Memory B cell (primary cell): Measurements from ENCODE around the gene CCDC92.

Source experiments
- ATAC-seq: fragments of 150-1000 bp; cut with Tn5 transposase; 2 replicates; pipeline ENCODE4 v1.10.0; 2021; ENCODE audit warnings: low read depth, mild to moderate bottlenecking, moderate library complexity
- DNase-seq, 2 donors: peaks; one replicate each; pipeline ENCODE4 v3.0.0; 2022; ENCODE audit warnings: low spot score in 2 of 2
- H3K27ac Mint-ChIP-seq: one replicate; pipeline ENCODE4 v1.8.0; 2022; ENCODE audit warnings: mild to moderate bottlenecking, moderate library complexity, mixed read lengths
- H3K27me3 Mint-ChIP-seq: one replicate; pipeline ENCODE4 v1.8.0; 2022; ENCODE audit warnings: mixed read lengths
- H3K36me3 Mint-ChIP-seq: one replicate; pipeline ENCODE4 v1.8.0; 2022; ENCODE audit warnings: mild to moderate bottlenecking, mixed read lengths
- H3K4me1 Mint-ChIP-seq: one replicate; pipeline ENCODE4 v1.8.0; 2022; ENCODE audit warnings: mixed read lengths
- H3K4me3 Mint-ChIP-seq: one replicate; pipeline ENCODE4 v1.8.0; 2022; ENCODE audit warnings: mild to moderate bottlenecking, moderate library complexity, mixed read lengths
- H3K9me3 Mint-ChIP-seq: one replicate; pipeline ENCODE4 v1.8.0; 2022; ENCODE audit warnings: mixed read lengths

CCDC92 gene

GRCh38 chr12:124007826-124008570, 35.4 kb upstream of the CCDC92 start:
- H3K27me3 Mint-ChIP-seq: no peaks in the 10 kb centered on the region
- H3K4me3 Mint-ChIP-seq: no peak overlapping the region
- peak overlapping the region; percentile 53 for H3K27ac Mint-ChIP-seq
- peaks cover 21% of the 10 kb centered on the region for H3K4me1 Mint-ChIP-seq
- peaks cover 23% of the 10 kb centered on the region for H3K36me3 Mint-ChIP-seq
- no peak for ATAC-seq
- no peak for DNase-seq
- H3K9me3 Mint-ChIP-seq: no peaks in the 10 kb centered on the region

GRCh38 chr12:124006846-124007713, 34.4 kb upstream of the CCDC92 start:
- DNase-seq: no peak
- Mint-ChIP-seq H3K4me3 (peak overlapping the region; percentile 40), H3K36me3 (peaks cover 17% of the 10 kb centered on the region), H3K9me3 (no peaks in the 10 kb centered on the region), H3K4me1 (peaks cover 21% of the 10 kb centered on the region), H3K27me3 (no peaks in the 10 kb centered on the region), H3K27ac (peak overlapping the region; percentile 74)
- no peak for ATAC-seq

- DNase-seq (peak in 1 of 2 donors; percentile 21), ATAC-seq (peak; percentile 94)
- Mint-ChIP-seq H3K9me3 (no peaks in the 10 kb centered on the region), H3K36me3 (peaks cover 10% of the 10 kb centered on the region), H3K4me3 (peak overlapping the region; percentile 40), H3K27ac (peak overlapping the region; percentile 74), H3K27me3 (no peaks in the 10 kb centered on the region), H3K4me1 (peaks cover 21% of the 10 kb centered on the region)
Observed at GRCh38 chr12:124006085-124006845, 33.6 kb upstream of the CCDC92 start.

- H3K4me3 Mint-ChIP-seq: no peak overlapping the region
- peaks cover 3% of the 10 kb centered on the region for H3K36me3 Mint-ChIP-seq
- no peak overlapping the region for H3K27ac Mint-ChIP-seq
- no peaks in the 10 kb centered on the region for H3K9me3 Mint-ChIP-seq
- no peak for DNase-seq
- peaks cover 21% of the 10 kb centered on the region for H3K4me1 Mint-ChIP-seq
- no peak for ATAC-seq
- H3K27me3 Mint-ChIP-seq: no peaks in the 10 kb centered on the region
Observed at GRCh38 chr12:124004233-124004875, 31.7 kb upstream of the CCDC92 start.

- ATAC-seq (no peak), DNase-seq (no peak)
- H3K4me1 Mint-ChIP-seq: peaks cover 16% of the 10 kb centered on the region
- no peaks in the 10 kb centered on the region for H3K27me3 Mint-ChIP-seq
- H3K36me3 Mint-ChIP-seq: peaks cover 5% of the 10 kb centered on the region
- no peak overlapping the region for H3K27ac Mint-ChIP-seq
- no peaks in the 10 kb centered on the region for H3K9me3 Mint-ChIP-seq
- no peak overlapping the region for H3K4me3 Mint-ChIP-seq
Observed at GRCh38 chr12:124002654-124003053, 30.0 kb upstream of the CCDC92 start.

DNA sequence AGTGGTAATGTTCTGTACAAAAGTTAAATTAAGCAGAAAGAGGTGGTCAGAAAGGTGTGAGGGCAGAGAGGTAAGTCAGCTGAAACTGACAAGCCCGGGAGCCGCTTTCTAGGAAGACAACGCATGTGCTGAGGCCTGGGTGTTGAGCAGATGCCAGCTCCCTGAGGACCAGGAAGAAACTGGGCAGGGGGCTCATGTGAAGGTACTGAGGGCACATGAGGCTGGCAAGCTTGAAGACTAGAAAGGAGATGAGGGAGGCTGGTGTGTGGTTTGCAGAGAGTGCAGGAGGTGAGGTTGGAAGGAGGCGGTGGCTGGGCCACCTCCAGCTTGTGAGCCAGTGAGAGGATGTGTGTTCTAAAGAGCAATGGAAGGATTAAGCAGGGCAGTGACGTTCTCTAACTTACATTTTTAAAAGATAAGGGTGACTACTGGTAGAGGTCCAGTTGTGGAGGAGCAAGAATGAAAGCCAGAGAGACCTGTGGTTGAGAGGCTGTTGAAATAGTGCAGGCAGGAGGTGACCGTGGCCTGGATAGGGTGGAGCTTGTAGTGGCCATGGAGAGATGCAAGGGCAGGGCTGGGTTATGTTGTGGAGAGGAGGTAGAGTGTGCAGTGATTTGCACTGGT, 29.5 kb upstream of the CCDC92 start:
- H3K4me1 Mint-ChIP-seq: peaks cover 15% of the 10 kb centered on the region
- no peak overlapping the region for H3K27ac Mint-ChIP-seq
- no peaks in the 10 kb centered on the region for H3K27me3 Mint-ChIP-seq
- H3K9me3 Mint-ChIP-seq: no peaks in the 10 kb centered on the region
- H3K4me3 Mint-ChIP-seq: no peak overlapping the region
- ATAC-seq: no peak
- H3K36me3 Mint-ChIP-seq: peaks cover 5% of the 10 kb centered on the region
- DNase-seq: no peak

DNA sequence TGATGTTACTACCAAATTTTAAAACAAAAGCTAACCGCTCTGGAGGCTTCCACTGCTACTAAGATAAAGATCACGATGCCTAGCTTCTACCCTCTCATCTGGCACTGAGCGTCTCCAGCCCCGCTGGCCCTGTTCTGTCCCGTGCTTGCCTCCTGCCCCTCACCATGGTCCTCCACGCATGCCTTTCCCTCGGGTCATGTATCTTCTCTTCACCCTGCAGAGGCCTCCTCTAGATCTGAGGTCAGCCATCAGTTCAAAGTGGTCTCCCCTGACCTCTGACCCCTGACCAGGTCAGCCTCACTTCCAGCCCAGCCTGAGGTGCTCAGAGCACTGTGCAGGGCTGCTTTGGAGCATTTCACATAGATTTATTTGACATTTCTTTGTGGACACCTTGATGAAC, 28.7 kb upstream of the CCDC92 start:
- no peaks in the 10 kb centered on the region for H3K9me3 Mint-ChIP-seq
- no peak overlapping the region for H3K4me3 Mint-ChIP-seq
- peaks cover 7% of the 10 kb centered on the region for H3K36me3 Mint-ChIP-seq
- no peaks in the 10 kb centered on the region for H3K27me3 Mint-ChIP-seq
- H3K27ac Mint-ChIP-seq: no peak overlapping the region
- H3K4me1 Mint-ChIP-seq: peaks cover 11% of the 10 kb centered on the region
- DNase-seq (no peak), ATAC-seq (no peak)

DNA sequence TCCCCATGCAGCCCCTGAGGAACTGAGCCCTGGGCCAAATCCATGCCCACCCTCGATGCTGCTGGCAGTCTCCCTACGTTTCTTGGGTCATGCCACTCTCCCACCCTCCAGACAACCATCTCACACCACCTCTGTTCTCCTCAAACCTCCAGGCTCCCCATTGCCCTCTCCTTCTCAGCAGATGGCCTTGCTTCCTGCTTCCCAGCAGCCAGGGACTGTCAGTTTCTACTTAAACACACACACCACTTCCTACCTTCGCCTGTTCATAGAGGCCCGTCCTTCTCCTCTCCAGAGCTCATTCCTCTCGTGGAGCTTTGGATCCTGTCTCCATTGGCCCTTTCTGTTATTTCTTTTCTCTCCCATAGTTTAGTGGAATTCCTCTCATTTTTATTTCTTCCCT, 27.5 kb upstream of the CCDC92 start:
- H3K36me3 Mint-ChIP-seq: peaks cover 11% of the 10 kb centered on the region
- H3K27me3 Mint-ChIP-seq: no peaks in the 10 kb centered on the region
- no peak overlapping the region for H3K4me3 Mint-ChIP-seq
- peaks cover 5% of the 10 kb centered on the region for H3K4me1 Mint-ChIP-seq
- no peaks in the 10 kb centered on the region for H3K9me3 Mint-ChIP-seq
- no peak for DNase-seq
- no peak for ATAC-seq
- no peak overlapping the region for H3K27ac Mint-ChIP-seq

DNA sequence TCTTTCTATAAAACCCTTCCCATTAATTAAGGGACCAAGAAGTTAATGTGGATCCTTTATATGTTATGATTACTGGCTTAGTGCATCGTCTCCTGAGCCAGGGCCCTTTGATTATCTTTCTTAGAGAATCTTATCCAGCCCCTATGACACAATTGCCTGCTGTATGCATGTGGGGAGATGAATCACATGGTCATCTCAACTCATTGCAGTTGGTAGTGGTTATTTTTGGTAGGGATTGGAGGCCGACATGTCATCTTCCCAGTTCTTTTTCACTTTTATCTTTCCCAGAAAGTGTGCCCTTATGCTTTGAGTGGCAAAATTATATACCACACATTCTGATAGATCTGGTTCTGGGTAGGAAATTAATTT, 26.3 kb upstream of the CCDC92 start:
- Mint-ChIP-seq H3K27me3 (no peaks in the 10 kb centered on the region), H3K9me3 (no peaks in the 10 kb centered on the region), H3K4me3 (no peak overlapping the region), H3K27ac (no peak overlapping the region), H3K4me1 (peaks cover 10% of the 10 kb centered on the region), H3K36me3 (peaks cover 13% of the 10 kb centered on the region)
- DNase-seq: no peak
- no peak for ATAC-seq

DNA sequence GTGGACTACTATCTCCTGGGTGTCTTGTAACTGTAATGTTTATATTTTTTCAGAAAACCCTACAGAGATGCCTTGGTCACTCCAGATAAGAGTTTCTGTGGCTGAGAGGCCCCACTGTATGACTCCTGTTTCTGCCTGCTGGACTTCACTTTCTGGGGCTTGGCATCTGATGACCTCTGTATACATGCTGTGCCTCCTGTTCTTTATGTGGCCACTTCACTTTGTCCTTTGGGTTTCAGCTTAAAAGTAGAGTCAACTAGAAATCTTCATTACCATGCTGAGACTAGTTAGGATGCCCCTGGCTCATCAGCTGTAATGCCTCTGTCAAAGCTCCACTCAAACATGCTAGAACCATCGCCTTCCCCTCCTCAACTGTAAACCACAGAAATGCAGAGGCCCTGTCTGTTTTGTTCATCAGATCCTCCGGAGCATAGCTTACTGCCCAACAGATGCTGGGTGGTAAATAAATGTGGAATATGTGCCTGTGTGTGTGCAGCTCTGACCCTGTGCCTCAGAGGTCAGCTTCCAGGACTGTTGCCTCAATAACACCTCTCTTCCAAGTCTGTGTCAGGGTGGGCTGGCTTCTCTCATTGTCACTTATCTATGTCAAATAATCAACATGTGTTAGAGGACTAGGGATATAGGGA, 25.8 kb upstream of the CCDC92 start:
- Mint-ChIP-seq H3K36me3 (peaks cover 13% of the 10 kb centered on the region), H3K27me3 (no peaks in the 10 kb centered on the region), H3K9me3 (no peaks in the 10 kb centered on the region), H3K4me3 (no peak overlapping the region), H3K4me1 (peaks cover 10% of the 10 kb centered on the region), H3K27ac (no peak overlapping the region)
- no peak for DNase-seq
- ATAC-seq: no peak

DNA sequence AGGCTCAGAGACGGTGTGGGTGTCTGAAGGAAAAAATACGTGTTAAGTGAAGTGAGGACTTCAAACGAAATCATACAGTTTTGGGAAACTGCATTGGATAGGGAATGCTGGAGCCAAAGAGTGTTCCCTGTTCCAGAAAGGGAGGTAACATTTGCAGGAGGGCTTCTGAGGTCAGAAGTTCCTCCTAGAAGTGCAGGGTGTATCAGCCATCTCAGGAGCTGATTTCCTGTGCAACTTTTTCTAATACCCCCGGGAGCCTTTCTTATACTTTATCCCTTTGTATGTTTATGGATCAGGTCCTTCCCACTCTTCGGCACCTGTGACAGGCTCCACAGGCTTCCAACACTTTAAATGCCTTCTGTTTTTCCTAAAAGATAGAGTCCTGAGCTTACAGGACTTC, 25.3 kb upstream of the CCDC92 start:
- Mint-ChIP-seq H3K9me3 (no peaks in the 10 kb centered on the region), H3K36me3 (peaks cover 14% of the 10 kb centered on the region), H3K27me3 (no peaks in the 10 kb centered on the region), H3K4me3 (no peak overlapping the region), H3K27ac (no peak overlapping the region), H3K4me1 (peaks cover 10% of the 10 kb centered on the region)
- ATAC-seq (no peak), DNase-seq (no peak)

DNA sequence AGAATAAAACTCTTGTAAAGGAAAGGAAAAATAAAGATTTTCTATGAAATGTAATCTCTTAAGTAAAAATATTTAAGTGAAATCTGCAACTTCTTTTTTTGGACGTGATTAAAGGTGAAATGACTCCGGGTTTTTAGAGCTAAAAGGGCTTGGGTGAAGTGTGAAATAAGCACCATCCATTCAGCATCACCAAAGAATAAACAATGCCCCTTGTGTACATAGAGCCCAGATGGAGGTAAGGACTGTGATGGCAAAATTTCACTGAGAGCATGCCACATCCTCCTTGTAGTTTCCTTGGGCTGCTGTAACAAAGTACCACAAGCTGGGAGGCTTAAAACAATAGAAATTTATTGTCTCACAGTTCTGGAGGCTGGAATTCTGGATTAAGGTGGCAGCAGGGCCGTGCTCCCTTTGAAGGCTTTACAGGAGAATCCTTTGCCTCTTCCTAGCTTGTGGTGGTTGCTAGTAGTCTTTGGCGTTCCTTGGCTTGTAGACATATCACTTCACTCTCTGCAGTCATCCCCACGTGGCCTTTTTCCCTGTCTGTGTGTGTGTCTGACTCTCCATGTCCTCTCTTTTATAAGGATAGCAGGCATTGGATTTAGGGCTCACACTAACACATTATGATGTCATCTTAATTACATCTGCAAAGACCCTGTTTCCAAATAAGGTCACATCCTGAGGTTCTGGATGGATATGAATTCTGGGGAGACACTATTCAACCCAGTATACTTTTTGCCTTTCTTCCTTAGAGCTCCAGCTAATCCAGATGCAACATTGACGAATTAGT, 24.6 kb upstream of the CCDC92 start:
- Mint-ChIP-seq H3K4me1 (peaks cover 10% of the 10 kb centered on the region), H3K36me3 (peaks cover 19% of the 10 kb centered on the region), H3K9me3 (no peaks in the 10 kb centered on the region), H3K27ac (no peak overlapping the region), H3K27me3 (no peaks in the 10 kb centered on the region), H3K4me3 (no peak overlapping the region)
- ATAC-seq (no peak), DNase-seq (no peak)
